ENCODE data around the gene RAET1G. TPM values are rescaled to one million over a fixed set of nuclear protein-coding genes. Genes with fewer than 3 reads are reported as not detected.

The RAET1G gene
- total and polyA plus RNA-seq, 11 donors = 0.22 to 1.9 (median 0.25) TPM; not detected in 8

GRCh38 chr6:149867876-149868640, 54.9 kb downstream of the RAET1G start:
- H3K9me3 ChIP-seq = peaks cover 0 to 13% (median 0%) of the 10 kb centered on the region in 12 donors
- 62 to 74% (median 67%) methylated on average over 4 of the region's 4 CpGs for WGBS, 4 donors
- ATAC-seq = no peak
- H3K4me1 ChIP-seq = peaks cover 0 to 8% (median 6%) of the 10 kb centered on the region in 12 donors
- no peaks in the 10 kb centered on the region for H3K27me3 ChIP-seq
- H3K4me3 ChIP-seq = no peak overlapping the region
- DNase-seq = no peak
- H3K36me3 ChIP-seq = no peaks in the 10 kb centered on the region
- TF ChIP-seq CTCF (IDR thresholded peaks at IDR 0.05) = no peak
- TF ChIP-seq POLR2A (IDR thresholded peaks at IDR 0.05) = no peak
- no peak overlapping the region for H3K27ac ChIP-seq
- intact Hi-C loops (cut with DNase I) = loop anchor here in 6 of 10 donors (5.0 to 10.0 kb wide), 5 partner anchors 36 to 303 kb away; partner anchors contain the start of genes GINM1 (in 1 of the 6), LATS1 (in 1 of the 6), NUP43 (in 1 of the 6) and PCMT1 (in 1 of the 6)

Other genes starting within 250 kb of the RAET1G start
- gene LATS1, start 205.0 kb downstream of the RAET1G start, total RNA-seq = 10 to 100 TPM in 7 of 9 donors, 1 to 10 TPM in 2; 9.4 to 18.5 (median 10.9) TPM
- gene LATS1, start 205.0 kb downstream of the RAET1G start, polyA plus RNA-seq = 1 to 10 TPM; 5.3 TPM
- gene NUP43, start 176.6 kb downstream of the RAET1G start, total RNA-seq = 10 to 100 TPM; 14.5 to 32.9 (median 27.2) TPM
- 10 to 100 TPM; 12.2 to 17.4 TPM for gene NUP43, start 176.6 kb downstream of the RAET1G start, polyA plus RNA-seq
- gene PCMT1, start 173.4 kb downstream of the RAET1G start, total RNA-seq = 100 to 1,000 TPM; 128 to 186 (median 164) TPM
- 100 to 1,000 TPM in 1 of 2 donors, 10 to 100 TPM in 1; 72.2 to 243 TPM for gene PCMT1, start 173.4 kb downstream of the RAET1G start, polyA plus RNA-seq
- 10 to 100 TPM; 10.2 to 23.8 (median 13.2) TPM for gene LRP11, start 58.8 kb downstream of the RAET1G start, total RNA-seq
- 1 to 10 TPM; 5.0 to 8.1 TPM for gene LRP11, start 58.8 kb downstream of the RAET1G start, polyA plus RNA-seq
- 1 to 10 TPM in 1 of 9 donors, under 1 TPM in 3, not detected in 5; 0.12 to 5.0 (median 0.50) TPM for gene RAET1E, start 25.0 kb downstream of the RAET1G start, total RNA-seq
- under 1 TPM in 1 of 2 donors, not detected in 1; 0.46 TPM for gene RAET1E, start 25.0 kb downstream of the RAET1G start, polyA plus RNA-seq
- gene ULBP2, start 18.9 kb upstream of the RAET1G start, total RNA-seq = 1 to 10 TPM in 3 of 9 donors, under 1 TPM in 6; 0.27 to 2.3 (median 0.85) TPM
- gene ULBP2, start 18.9 kb upstream of the RAET1G start, polyA plus RNA-seq = 1 to 10 TPM in 1 of 2 donors, under 1 TPM in 1; 0.34 to 3.7 TPM
- gene ULBP1, start 40.8 kb upstream of the RAET1G start, total RNA-seq = under 1 TPM; 0.10 to 0.52 (median 0.25) TPM
- gene ULBP1, start 40.8 kb upstream of the RAET1G start, polyA plus RNA-seq = under 1 TPM; 0.11 to 0.33 TPM
- gene RAET1L, start 102.4 kb upstream of the RAET1G start, total RNA-seq = not detected
- not detected for gene RAET1L, start 102.4 kb upstream of the RAET1G start, polyA plus RNA-seq
- gene ULBP3, start 146.0 kb upstream of the RAET1G start, total RNA-seq = 1 to 10 TPM in 6 of 9 donors, under 1 TPM in 3; 0.72 to 1.8 (median 1.3) TPM
- gene ULBP3, start 146.0 kb upstream of the RAET1G start, polyA plus RNA-seq = 1 to 10 TPM in 1 of 2 donors, not detected in 1; 3.6 TPM
- 100 to 1,000 TPM in 2 of 9 donors, 10 to 100 TPM in 7; 62.3 to 143 (median 83.0) TPM for gene PPP1R14C, start 219.9 kb upstream of the RAET1G start, total RNA-seq
- gene PPP1R14C, start 219.9 kb upstream of the RAET1G start, polyA plus RNA-seq = 10 to 100 TPM; 41.1 to 64.6 TPM